ENCODE data around the gene MRPL24. TPM values are rescaled to one million over a fixed set of nuclear protein-coding genes. Genes with fewer than 3 reads are reported as not detected.

MRPL24 gene
- total RNA-seq, 1 donor from 2014 or later = 91.6 TPM

DNA sequence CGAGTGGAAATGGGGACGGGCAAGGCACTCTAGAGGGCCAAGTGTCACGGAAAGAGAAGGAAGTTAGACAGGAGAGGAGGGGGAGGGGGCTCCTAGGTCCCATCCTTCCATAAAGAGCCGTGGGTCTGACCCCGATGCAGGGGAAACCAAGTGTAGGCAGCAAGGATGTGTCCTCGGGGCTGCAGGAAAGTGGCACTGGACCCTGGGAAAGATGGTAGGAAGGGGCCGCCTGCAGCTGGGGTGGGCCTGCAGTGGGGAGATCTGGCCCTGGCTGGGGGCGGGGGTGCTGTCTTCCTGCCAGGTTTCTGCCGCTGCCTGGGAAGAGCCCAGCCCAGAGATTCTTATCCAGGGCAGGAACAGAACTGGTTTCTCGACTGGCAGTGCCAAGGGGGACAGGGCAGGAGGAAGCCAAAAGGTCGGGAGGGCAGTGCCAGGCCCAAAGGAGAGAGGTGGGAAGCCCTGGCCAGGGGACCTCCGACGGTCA is 48.4 kb downstream of the MRPL24 start:
- peak; percentile 64 for DNase-seq (ENCODE audit: low spot score)

DNA sequence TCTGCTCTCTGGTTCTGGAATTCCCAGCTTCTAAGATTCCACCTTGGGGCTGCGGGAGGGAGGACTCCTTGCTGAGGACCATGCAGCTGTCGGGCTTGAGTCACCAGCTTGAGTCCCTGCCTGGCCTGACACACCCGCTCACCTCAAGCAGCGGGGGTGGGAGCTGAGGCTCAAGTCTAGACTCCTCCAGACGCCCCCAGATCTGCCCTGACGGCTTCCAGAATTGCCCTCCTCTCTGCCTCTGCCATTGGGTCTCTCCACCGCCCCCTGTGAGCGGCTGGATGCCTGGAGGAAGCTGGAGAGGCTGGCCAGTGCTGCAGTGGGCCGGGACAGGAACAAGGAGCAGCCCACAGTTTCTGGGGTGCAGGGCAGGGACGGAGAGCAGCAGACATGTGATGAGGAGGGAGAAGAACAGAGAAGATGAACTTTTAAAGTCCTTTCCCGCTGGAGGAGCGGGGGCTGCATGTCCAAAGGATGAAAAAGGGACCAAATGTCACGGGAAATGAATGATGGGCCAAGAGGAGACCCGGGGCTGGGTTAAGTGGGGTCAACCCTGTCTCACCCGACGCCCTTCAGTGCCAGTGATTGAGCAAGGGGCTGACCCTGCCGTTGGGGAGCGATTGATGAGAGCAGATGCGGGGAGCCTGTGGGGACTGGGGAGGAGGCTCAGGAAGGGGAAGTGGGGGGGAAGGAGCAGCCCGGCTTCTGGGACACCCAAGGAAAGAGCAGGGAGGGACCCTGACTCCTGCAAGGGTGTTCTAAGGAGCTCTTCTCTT is 49.0 kb downstream of the MRPL24 start:
- DNase-seq (ENCODE audit: low spot score) = no peak

DNA sequence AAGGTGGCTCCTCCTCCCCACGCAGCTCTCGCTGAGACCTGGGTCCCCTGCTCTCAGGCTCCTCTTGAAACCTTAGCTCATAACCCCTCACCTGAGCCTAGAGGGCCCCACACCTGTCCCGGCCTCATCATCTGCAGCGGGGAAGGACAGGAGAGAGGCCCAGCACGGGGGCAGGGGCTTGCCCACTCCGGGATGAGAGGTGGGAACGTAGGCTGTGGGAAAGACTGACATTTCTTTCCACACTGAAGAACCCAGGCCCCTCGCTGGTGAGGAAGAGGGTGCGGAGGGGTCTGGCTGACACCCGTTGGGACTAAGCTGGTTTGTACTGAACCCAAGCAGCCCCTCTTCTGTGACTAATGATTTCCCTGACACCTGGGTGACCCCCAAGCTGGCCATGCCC is 49.7 kb downstream of the MRPL24 start:
- DNase-seq (ENCODE audit: low spot score) = no peak

DNA sequence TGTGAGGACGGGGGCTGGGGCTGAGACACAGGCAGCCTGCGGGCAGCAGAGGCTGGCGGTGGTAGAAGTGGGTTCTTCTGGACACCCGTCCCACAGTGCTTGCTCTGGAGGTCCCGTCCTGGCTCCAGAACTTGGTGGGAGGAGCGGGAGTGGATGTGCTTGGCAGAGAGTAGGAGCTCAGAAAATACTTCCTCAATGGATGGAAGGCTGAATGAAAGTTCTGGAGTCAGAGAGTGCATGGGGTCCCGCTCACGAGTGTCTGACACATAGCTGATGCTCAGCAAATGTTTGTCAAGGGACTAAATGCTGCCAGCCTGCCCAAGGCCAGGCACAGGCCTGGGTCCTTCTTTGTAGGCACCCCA is 50.2 kb downstream of the MRPL24 start:
- no peak for DNase-seq (ENCODE audit: low spot score)

DNA sequence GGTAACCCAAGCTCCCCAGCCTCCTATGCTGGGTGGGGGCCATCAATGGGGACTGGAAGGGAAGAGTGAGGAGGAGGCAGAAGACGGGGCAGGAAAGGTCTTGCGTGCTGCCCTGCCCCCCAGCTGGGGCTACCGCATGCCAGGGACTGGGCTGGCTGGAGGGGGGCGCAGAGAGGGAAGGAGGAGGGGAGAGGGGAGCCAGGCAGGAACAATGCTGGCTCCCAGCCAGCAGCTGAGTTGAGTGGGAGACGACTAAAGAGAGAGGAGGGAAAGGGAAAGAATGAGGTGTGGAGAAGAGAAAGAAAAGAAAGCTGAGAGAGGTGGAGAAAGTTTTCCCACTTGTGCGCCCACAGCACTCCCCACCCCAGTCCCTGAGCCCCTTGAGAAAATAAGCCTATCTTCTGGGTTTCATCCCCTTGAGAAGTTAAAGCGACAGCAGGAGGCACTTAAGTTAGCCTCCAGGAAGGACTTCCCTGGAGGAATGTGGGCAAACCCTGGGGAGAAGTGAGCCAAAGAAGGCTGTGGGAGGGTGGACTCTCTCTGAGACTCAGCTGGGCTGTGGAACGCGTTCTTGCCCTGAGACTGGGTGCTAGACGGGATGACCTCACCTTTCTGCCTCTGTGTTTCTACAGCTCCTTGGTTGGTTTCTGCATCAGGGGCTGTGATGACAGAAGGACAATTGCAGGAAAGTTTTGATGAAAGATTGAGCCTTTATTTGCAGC is 50.8 kb downstream of the MRPL24 start:
- DNase-seq (ENCODE audit: low spot score) = no peak

DNA sequence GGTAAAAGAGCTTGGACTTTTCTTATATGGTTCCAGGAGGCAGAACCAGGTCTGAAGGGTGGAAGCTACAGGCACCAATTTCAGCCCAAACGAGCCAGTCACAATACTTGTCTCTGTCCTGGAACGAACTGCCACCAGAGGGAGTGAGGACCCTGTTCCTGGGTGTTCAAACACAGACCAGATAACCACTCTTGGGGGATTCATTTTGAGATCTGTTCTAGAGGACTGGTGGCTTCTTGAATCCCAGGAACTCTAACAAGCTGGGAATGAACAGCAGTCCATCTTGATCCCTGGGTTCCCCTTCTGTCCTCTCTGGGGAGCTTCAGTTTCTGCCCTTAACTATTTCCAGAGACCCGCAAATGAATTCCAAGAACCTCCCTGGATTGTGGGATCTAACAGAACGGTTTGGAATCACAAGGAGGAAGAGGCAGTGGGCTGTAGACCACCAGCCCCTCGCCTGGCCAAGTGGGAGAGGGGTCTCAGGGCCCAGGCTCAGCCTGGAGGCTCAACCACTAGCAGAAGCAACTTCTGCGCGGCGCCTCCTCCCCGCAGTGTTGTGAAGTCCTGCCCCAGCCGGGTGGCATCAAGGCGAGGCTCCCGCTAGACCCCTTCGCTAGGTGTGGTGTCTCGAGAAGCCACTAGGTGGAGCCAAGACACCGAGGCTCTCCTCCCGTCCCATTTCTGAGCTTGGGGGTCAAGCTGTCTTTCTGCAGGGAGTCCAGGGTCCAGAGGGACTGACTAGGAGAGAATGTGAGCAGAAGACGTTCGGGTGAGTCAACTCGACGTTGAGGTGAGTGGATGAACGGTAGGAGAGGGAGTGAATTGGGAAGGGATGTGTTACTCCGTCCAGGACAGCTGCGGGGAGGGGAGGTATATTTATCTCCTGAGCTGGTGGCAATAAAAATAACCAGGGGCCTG is 51.6 kb downstream of the MRPL24 start:
- DNase-seq (ENCODE audit: low spot score) = peak; percentile 84

Other genes starting within 250 kb of the MRPL24 start
- gene MEF2D, start 240.3 kb downstream of the MRPL24 start, total RNA-seq = 55.3 TPM
- 0.68 TPM for gene IQGAP3, start 168.5 kb downstream of the MRPL24 start, total RNA-seq
- gene TTC24, start 161.4 kb downstream of the MRPL24 start, total RNA-seq = not detected
- gene NAXE, start 149.3 kb downstream of the MRPL24 start, total RNA-seq = 119 TPM
- 42.5 TPM for gene GPATCH4, start 139.6 kb downstream of the MRPL24 start, total RNA-seq
- 5.6 TPM for gene HAPLN2, start 121.7 kb downstream of the MRPL24 start, total RNA-seq
- gene BCAN, start 99.0 kb downstream of the MRPL24 start, total RNA-seq = 1.1 TPM
- 42.4 TPM for gene NES, start 63.7 kb downstream of the MRPL24 start, total RNA-seq
- 229 TPM for gene CRABP2, start 35.5 kb downstream of the MRPL24 start, total RNA-seq
- 49.5 TPM for gene METTL25B, start 12.6 kb downstream of the MRPL24 start, total RNA-seq
- 42.7 TPM for gene ISG20L2, start 12.3 kb downstream of the MRPL24 start, total RNA-seq
- gene HDGF, start 10.6 kb upstream of the MRPL24 start, total RNA-seq = 151 TPM
- 70.9 TPM for gene PRCC, start 26.4 kb upstream of the MRPL24 start, total RNA-seq
- 6.7 TPM for gene SH2D2A, start 75.8 kb upstream of the MRPL24 start, total RNA-seq
- 0.13 TPM for gene INSRR, start 118.0 kb upstream of the MRPL24 start, total RNA-seq
- gene NTRK1, start 119.8 kb upstream of the MRPL24 start, total RNA-seq = 1.7 TPM
- 10.0 TPM for gene PEAR1, start 152.6 kb upstream of the MRPL24 start, total RNA-seq
- gene LRRC71, start 179.5 kb upstream of the MRPL24 start, total RNA-seq = not detected

All from ureter (tissue), 1 donor.